ENCODE results near the gene KIAA0586. TPM values are rescaled to one million over a fixed set of nuclear protein-coding genes. Genes with fewer than 3 reads are reported as not detected.

Gene KIAA0586
- polyA plus RNA-seq, 1 of the 3 experiments (the other 2 are of a cell fraction): 7.5 TPM

GRCh38 chr14:58460772-58461171, 33.3 kb downstream of the KIAA0586 start (continued):
- TF ChIP-seq REST (IDR thresholded peaks at IDR 0.05; ENCODE audit: low read depth, low read length): no peak
- no peak for TF ChIP-seq MEF2A (IDR thresholded peaks at IDR 0.05; ENCODE audit: borderline replicate concordance, low read depth)
- TF ChIP-seq RCOR1 (IDR thresholded peaks at IDR 0.05; ENCODE audit: low read length): no peak
- no peak for TF ChIP-seq GATA2 (CRISPR knock-in tag; IDR thresholded peaks at IDR 0.05)
- no peak for TF ChIP-seq USF2 (IDR thresholded peaks at IDR 0.05; ENCODE audit: borderline replicate concordance, low read depth, low read length)
- TF ChIP-seq TAF1 (IDR thresholded peaks at IDR 0.05; ENCODE audit: borderline replicate concordance, low read depth, low read length): no peak
- no peak for TF ChIP-seq ZBTB33 (IDR thresholded peaks at IDR 0.05; ENCODE audit: borderline replicate concordance, low read depth)
- TF ChIP-seq FOXJ3 (CRISPR knock-in tag; IDR thresholded peaks at IDR 0.05): no peak

GRCh38 chr14:58463147-58463546, 35.6 kb downstream of the KIAA0586 start:
- Histone ChIP-seq H4K20me1 (ENCODE audit: insufficient read depth) (no peaks in the 10 kb centered on the region), H2AFZ (ENCODE audit: low read depth) (no peak overlapping the region), H3K9me3 (no peaks in the 10 kb centered on the region), H3K4me2 (no peak overlapping the region), H3K4me1 (ENCODE audit: control insufficient read depth in 1 of 2, insufficient read depth in 2 of 2, low read depth in 1 of 2, low read length in 1 of 2) (no peaks in the 10 kb centered on the region), H3K4me3 (ENCODE audit: low read depth in 2 of 2, low read length in 1 of 2) (no peak overlapping the region), H3K36me3 (replicated peaks in 1 of 2; ENCODE audit: control insufficient read depth in 1 of 2, insufficient read depth in 2 of 2, low read length in 1 of 2) (peaks cover 40 to 51% of the 10 kb centered on the region in 2 experiments), H3K9me2 (no peaks in the 10 kb centered on the region), H3K9ac (no peak overlapping the region), H3K27ac (ENCODE audit: low read depth in 2 of 2, low read length in 1 of 2) (no peak overlapping the region), H3K79me2 (ENCODE audit: insufficient read depth) (no peaks in the 10 kb centered on the region), H3F3A (replicated peaks; ENCODE audit: insufficient read depth) (no peaks in the 10 kb centered on the region), H3K27me3 (ENCODE audit: insufficient read depth) (no peaks in the 10 kb centered on the region)
- ChIA-PET POLR2A (no interaction called here), CTCF (no interaction called here)
- 100% methylated on average over 2 of the region's 2 CpGs for WGBS (ENCODE audit: low lambda C conversion rate)
- no peak for DNase-seq
- TF ChIP-seq EZH2phosphoT487 (IDR thresholded peaks at IDR 0.05; ENCODE audit: borderline replicate concordance, low read depth) (no peak), IRF3 (IDR thresholded peaks at IDR 0.05; ENCODE audit: low read depth, low read length) (no peak), TEAD4 (IDR thresholded peaks at IDR 0.05; ENCODE audit: borderline replicate concordance, insufficient read depth) (no peak), JUND (IDR thresholded peaks at IDR 0.05) (no peak), FOXM1 (IDR thresholded peaks at IDR 0.05; ENCODE audit: low read depth) (no peak), USF2 (IDR thresholded peaks at IDR 0.05; ENCODE audit: borderline replicate concordance, low read depth, low read length) (no peak), MEF2A (IDR thresholded peaks at IDR 0.05; ENCODE audit: borderline replicate concordance, low read depth) (no peak), ELF1 (IDR thresholded peaks at IDR 0.05) (no peak), SIN3A (IDR thresholded peaks at IDR 0.05; ENCODE audit: borderline replicate concordance, low read depth, low read length) (no peak), MXI1 (IDR thresholded peaks at IDR 0.05; ENCODE audit: low read depth, low read length) (no peak), TCF12 (IDR thresholded peaks at IDR 0.05) (no peak), GATA2 (CRISPR knock-in tag; IDR thresholded peaks at IDR 0.05) (no peak), REST (IDR thresholded peaks at IDR 0.05; ENCODE audit: low read depth, low read length) (no peak), POLR2AphosphoS5 (IDR thresholded peaks at IDR 0.05; ENCODE audit: low read depth, low read length) (no peak), SMC3 (IDR thresholded peaks at IDR 0.05; ENCODE audit: low read depth, low read length) (no peak)
